K562 (cell line): Measurements from ENCODE around the gene PPP4R1.

Experiments
- CSDE1 ChIP-seq, 2 experiments: fragments of 450-650 bp; IDR thresholded peaks; 2 replicates each; pipeline ENCODE4 v1.6.1; 2016; ENCODE audit warnings: mild to moderate bottlenecking in 1 of 2
- PHF8 ChIP-seq: fragments of 200-600 bp; sonication (generic); IDR thresholded peaks from 2 replicates; pipeline ENCODE4 v1.6.1; 2012; ENCODE audit warnings: mixed run types, mild to moderate bottlenecking, inconsistent platforms, low read length, moderate library complexity, borderline replicate concordance
- PML ChIP-seq: IDR thresholded peaks from 2 replicates; pipeline ENCODE4 v1.6.1; 2012; ENCODE audit warnings: low read length, inconsistent platforms
- SAFB2 ChIP-seq: fragments of 200-400 bp; formaldehyde crosslinking; IDR thresholded peaks from 2 replicates; pipeline ENCODE4 v1.6.1; 2018; ENCODE audit warnings: borderline replicate concordance, low read length, low read depth, moderate library complexity; ENCODE audit not compliant: severe bottlenecking
- ZFX ChIP-seq: sonication (generic); formaldehyde crosslinking; IDR thresholded peaks from 2 replicates; pipeline ENCODE4 v1.8.0; 2022; ENCODE audit warnings: mild to moderate bottlenecking, missing genetic modification reagents, moderate library complexity
- ZNF444 ChIP-seq: fragments of 250-450 bp; sonication (Bioruptor Pico); IDR thresholded peaks from 2 replicates; pipeline ENCODE4 v1.4.0; 2020; ENCODE audit warnings: mild to moderate bottlenecking, moderate library complexity
- ZNF609 ChIP-seq: sonication (generic); formaldehyde crosslinking; IDR thresholded peaks from 2 replicates; pipeline ENCODE4 v1.8.1; 2023; ENCODE audit warnings: missing genetic modification reagents, mild to moderate bottlenecking, borderline replicate concordance
- TF ChIP-seq, protein P1 (sequence below), 2 experiments: fragments of 450-650 bp; formaldehyde crosslinking in 1 of 2; IDR thresholded peaks; 2 replicates each; pipeline versions ENCODE4 v1.4.0 to v1.6.1; 2014 to 2020; ENCODE audit warnings: mild to moderate bottlenecking in 2 of 2, borderline replicate concordance in 1 of 2, low read depth in 1 of 2
- TF ChIP-seq, protein P2 (sequence below), 3 experiments: IDR thresholded peaks in 2 of 3; conservative IDR thresholded peaks in 1 of 3; 2 replicates each; pipeline ENCODE4 v1.5.1; 2011 to 2012; ENCODE audit warnings: low read length in 3 of 3, mild to moderate bottlenecking in 3 of 3, control low read depth in 2 of 3, improper control_type of control experiment in 1 of 3, inconsistent platforms in 1 of 3, low read depth in 1 of 3, mixed read lengths in 1 of 3, moderate library complexity in 1 of 3; ENCODE audit not compliant: insufficient read depth in 2 of 3
- TF ChIP-seq, protein P3 (sequence below): fragments of 450-650 bp; IDR thresholded peaks from 2 replicates; pipeline ENCODE4 v1.6.1; 2016; ENCODE audit warnings: missing biosample characterization, missing genetic modification characterization

- TF ChIP-seq ZNF444: no peak
- TF ChIP-seq, protein P1, sequence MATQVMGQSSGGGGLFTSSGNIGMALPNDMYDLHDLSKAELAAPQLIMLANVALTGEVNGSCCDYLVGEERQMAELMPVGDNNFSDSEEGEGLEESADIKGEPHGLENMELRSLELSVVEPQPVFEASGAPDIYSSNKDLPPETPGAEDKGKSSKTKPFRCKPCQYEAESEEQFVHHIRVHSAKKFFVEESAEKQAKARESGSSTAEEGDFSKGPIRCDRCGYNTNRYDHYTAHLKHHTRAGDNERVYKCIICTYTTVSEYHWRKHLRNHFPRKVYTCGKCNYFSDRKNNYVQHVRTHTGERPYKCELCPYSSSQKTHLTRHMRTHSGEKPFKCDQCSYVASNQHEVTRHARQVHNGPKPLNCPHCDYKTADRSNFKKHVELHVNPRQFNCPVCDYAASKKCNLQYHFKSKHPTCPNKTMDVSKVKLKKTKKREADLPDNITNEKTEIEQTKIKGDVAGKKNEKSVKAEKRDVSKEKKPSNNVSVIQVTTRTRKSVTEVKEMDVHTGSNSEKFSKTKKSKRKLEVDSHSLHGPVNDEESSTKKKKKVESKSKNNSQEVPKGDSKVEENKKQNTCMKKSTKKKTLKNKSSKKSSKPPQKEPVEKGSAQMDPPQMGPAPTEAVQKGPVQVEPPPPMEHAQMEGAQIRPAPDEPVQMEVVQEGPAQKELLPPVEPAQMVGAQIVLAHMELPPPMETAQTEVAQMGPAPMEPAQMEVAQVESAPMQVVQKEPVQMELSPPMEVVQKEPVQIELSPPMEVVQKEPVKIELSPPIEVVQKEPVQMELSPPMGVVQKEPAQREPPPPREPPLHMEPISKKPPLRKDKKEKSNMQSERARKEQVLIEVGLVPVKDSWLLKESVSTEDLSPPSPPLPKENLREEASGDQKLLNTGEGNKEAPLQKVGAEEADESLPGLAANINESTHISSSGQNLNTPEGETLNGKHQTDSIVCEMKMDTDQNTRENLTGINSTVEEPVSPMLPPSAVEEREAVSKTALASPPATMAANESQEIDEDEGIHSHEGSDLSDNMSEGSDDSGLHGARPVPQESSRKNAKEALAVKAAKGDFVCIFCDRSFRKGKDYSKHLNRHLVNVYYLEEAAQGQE (IDR thresholded peaks at IDR 0.05; ENCODE audit: borderline replicate concordance): no peak
- TF ChIP-seq, protein P1 (CRISPR knock-in tag; IDR thresholded peaks at IDR 0.05; ENCODE audit: low read depth): no peak
- no peak for TF ChIP-seq ZFX (CRISPR knock-in tag)
- no peak for TF ChIP-seq SAFB2
- TF ChIP-seq, protein P2, sequence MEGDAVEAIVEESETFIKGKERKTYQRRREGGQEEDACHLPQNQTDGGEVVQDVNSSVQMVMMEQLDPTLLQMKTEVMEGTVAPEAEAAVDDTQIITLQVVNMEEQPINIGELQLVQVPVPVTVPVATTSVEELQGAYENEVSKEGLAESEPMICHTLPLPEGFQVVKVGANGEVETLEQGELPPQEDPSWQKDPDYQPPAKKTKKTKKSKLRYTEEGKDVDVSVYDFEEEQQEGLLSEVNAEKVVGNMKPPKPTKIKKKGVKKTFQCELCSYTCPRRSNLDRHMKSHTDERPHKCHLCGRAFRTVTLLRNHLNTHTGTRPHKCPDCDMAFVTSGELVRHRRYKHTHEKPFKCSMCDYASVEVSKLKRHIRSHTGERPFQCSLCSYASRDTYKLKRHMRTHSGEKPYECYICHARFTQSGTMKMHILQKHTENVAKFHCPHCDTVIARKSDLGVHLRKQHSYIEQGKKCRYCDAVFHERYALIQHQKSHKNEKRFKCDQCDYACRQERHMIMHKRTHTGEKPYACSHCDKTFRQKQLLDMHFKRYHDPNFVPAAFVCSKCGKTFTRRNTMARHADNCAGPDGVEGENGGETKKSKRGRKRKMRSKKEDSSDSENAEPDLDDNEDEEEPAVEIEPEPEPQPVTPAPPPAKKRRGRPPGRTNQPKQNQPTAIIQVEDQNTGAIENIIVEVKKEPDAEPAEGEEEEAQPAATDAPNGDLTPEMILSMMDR (IDR thresholded peaks at IDR 0.05 in 2 of 3, conservative IDR thresholded peaks at IDR 0.05 in 1 of 3; ENCODE audit: insufficient read depth in 2 of 3, low read depth in 1 of 3, low read length in 3 of 3): no peak
- TF ChIP-seq PHF8: no peak
- TF ChIP-seq, protein P3, sequence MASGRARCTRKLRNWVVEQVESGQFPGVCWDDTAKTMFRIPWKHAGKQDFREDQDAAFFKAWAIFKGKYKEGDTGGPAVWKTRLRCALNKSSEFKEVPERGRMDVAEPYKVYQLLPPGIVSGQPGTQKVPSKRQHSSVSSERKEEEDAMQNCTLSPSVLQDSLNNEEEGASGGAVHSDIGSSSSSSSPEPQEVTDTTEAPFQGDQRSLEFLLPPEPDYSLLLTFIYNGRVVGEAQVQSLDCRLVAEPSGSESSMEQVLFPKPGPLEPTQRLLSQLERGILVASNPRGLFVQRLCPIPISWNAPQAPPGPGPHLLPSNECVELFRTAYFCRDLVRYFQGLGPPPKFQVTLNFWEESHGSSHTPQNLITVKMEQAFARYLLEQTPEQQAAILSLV (tag): no peak
- TF ChIP-seq PML: no peak
- TF ChIP-seq CSDE1 (IDR thresholded peaks at IDR 0.05): no peak
- no peak for TF ChIP-seq ZNF609 (CRISPR knock-in tag)
Measured at GRCh38 chr18:9655232-9655767, 40.9 kb upstream of the PPP4R1 start.
